Testis (tissue), 2 donors: ENCODE data around the gene MSI2.

Experiments used
- POLR2A ChIP-seq: fragments of 450-650 bp; IDR thresholded peaks from one replicate; pipeline ENCODE4 v1.6.1; 2017; ENCODE audit warnings: antibody characterized with exemption, mild to moderate bottlenecking, moderate library complexity
- TF ChIP-seq, protein P1 (sequence below), 3 experiments: fragments of 450-650 bp in 2 of 3; fragments of 200-600 bp in 1 of 3; sonication (generic) in 1 of 3; IDR thresholded peaks; one replicate each; pipeline ENCODE4 v1.5.1; 2016 to 2019; ENCODE audit warnings: antibody characterized with exemption in 3 of 3, mild to moderate bottlenecking in 2 of 3, moderate library complexity in 1 of 3

DNA sequence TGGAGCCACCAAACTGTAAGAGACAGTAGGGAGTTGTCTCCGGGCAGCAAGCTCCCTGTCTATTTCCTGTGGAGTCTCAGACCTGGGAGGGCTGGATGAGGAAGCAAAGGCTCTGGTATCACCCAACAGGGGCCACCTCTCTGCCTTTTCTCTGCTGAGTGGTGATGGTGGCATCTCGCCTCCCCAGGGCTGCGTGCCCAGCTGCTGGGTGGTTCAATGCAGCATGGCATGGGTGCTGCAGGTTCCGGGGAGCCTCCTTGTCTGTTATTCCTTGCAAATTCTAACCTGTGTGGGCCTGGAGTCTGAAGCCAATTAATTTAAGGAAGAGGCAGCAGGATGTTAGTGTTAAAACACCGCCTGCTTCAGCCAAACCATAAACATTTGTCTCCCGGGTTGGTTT is 410.6 kb downstream of the MSI2 start:
- TF ChIP-seq, protein P1, sequence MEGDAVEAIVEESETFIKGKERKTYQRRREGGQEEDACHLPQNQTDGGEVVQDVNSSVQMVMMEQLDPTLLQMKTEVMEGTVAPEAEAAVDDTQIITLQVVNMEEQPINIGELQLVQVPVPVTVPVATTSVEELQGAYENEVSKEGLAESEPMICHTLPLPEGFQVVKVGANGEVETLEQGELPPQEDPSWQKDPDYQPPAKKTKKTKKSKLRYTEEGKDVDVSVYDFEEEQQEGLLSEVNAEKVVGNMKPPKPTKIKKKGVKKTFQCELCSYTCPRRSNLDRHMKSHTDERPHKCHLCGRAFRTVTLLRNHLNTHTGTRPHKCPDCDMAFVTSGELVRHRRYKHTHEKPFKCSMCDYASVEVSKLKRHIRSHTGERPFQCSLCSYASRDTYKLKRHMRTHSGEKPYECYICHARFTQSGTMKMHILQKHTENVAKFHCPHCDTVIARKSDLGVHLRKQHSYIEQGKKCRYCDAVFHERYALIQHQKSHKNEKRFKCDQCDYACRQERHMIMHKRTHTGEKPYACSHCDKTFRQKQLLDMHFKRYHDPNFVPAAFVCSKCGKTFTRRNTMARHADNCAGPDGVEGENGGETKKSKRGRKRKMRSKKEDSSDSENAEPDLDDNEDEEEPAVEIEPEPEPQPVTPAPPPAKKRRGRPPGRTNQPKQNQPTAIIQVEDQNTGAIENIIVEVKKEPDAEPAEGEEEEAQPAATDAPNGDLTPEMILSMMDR (IDR thresholded peaks at IDR 0.05), result no peak
- TF ChIP-seq POLR2A, result no peak
